Measurements from ENCODE around the gene NAPA. TPM values are rescaled to one million over a fixed set of nuclear protein-coding genes. Genes with fewer than 3 reads are reported as not detected.

NAPA gene
- total RNA-seq, 4 donors from 2014 or later, result 95.9 to 134 (median 112) TPM

DNA sequence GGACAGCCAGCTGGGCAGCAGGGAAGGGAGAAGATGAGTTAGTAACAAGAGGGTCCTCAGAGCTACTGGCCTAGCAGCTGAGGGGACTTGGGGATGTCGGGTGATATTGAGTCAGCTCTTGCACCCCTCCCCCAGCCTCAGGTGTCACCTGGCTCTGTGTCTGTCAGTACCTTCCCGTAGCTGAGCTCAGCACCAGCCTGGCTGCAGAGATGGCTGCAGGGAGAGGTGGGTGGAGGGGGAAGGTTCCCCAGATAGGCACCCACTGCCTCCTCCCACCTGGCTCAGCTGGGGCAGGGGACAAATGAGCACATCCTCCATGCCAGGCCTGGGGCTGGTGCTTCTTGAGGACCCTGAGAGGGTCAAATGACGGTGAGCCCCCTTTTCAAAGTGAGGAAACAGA is 24.0 kb downstream of the NAPA start:
- H3K9me3 ChIP-seq, result no peaks in the 10 kb centered on the region
- no peak for ATAC-seq
- H3K27ac ChIP-seq, result no peak overlapping the region
- no peak overlapping the region for H3K4me3 ChIP-seq
- H3K27me3 ChIP-seq, result no peaks in the 10 kb centered on the region
- no peaks in the 10 kb centered on the region for H3K4me1 ChIP-seq
- WGBS, 2 donors (ENCODE audit: low coverage in 1 of 2), result 60% methylated on average over 1 to 2 of the region's 3 CpGs
- TF ChIP-seq, protein P1, sequence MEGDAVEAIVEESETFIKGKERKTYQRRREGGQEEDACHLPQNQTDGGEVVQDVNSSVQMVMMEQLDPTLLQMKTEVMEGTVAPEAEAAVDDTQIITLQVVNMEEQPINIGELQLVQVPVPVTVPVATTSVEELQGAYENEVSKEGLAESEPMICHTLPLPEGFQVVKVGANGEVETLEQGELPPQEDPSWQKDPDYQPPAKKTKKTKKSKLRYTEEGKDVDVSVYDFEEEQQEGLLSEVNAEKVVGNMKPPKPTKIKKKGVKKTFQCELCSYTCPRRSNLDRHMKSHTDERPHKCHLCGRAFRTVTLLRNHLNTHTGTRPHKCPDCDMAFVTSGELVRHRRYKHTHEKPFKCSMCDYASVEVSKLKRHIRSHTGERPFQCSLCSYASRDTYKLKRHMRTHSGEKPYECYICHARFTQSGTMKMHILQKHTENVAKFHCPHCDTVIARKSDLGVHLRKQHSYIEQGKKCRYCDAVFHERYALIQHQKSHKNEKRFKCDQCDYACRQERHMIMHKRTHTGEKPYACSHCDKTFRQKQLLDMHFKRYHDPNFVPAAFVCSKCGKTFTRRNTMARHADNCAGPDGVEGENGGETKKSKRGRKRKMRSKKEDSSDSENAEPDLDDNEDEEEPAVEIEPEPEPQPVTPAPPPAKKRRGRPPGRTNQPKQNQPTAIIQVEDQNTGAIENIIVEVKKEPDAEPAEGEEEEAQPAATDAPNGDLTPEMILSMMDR (IDR thresholded peaks at IDR 0.05), result no peak
- peaks cover 0 to 94% of the 10 kb centered on the region in 2 donors for H3K36me3 ChIP-seq

DNA sequence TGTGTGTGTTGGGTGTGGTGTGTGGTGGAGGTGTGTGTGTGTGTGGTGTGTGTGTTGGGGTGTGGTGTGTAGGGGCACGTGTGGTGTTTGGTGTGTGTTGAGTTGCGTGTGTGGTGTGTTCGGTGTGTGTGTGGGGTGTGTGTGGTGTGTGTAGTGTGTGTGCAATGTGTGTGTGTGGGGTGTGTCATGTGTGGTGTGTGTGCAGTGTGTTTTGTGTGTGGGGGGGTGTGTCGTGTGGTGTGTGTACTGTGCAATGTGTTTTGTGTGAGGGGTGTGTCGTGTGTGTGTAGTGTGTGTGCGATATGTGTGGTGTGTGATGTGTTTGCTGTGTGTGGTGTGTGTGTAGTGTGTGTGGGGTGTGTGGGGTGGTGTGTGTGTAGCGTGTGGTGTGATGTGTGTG is 24.8 kb downstream of the NAPA start:
- H3K36me3 ChIP-seq, result peaks cover 0 to 92% of the 10 kb centered on the region in 2 donors
- peaks cover 0 to 4% (median under 1%) of the 10 kb centered on the region in 3 donors for H3K4me1 ChIP-seq
- ATAC-seq, result no peak
- no peak for TF ChIP-seq EP300 (IDR thresholded peaks at IDR 0.05)
- TF ChIP-seq, protein P1 (IDR thresholded peaks at IDR 0.05), result no peak
- no peak for TF ChIP-seq POLR2AphosphoS5 (IDR thresholded peaks at IDR 0.05)
- no peak for TF ChIP-seq POLR2A (IDR thresholded peaks at IDR 0.05)
- 64 to 77% methylated on average over 3 to 5 of the region's 7 CpGs for WGBS, 2 donors (ENCODE audit: low coverage in 1 of 2)
- no peaks in the 10 kb centered on the region for H3K27me3 ChIP-seq
- no peak overlapping the region for H3K27ac ChIP-seq
- H3K4me3 ChIP-seq, result no peak overlapping the region
- no peaks in the 10 kb centered on the region for H3K9me3 ChIP-seq

DNA sequence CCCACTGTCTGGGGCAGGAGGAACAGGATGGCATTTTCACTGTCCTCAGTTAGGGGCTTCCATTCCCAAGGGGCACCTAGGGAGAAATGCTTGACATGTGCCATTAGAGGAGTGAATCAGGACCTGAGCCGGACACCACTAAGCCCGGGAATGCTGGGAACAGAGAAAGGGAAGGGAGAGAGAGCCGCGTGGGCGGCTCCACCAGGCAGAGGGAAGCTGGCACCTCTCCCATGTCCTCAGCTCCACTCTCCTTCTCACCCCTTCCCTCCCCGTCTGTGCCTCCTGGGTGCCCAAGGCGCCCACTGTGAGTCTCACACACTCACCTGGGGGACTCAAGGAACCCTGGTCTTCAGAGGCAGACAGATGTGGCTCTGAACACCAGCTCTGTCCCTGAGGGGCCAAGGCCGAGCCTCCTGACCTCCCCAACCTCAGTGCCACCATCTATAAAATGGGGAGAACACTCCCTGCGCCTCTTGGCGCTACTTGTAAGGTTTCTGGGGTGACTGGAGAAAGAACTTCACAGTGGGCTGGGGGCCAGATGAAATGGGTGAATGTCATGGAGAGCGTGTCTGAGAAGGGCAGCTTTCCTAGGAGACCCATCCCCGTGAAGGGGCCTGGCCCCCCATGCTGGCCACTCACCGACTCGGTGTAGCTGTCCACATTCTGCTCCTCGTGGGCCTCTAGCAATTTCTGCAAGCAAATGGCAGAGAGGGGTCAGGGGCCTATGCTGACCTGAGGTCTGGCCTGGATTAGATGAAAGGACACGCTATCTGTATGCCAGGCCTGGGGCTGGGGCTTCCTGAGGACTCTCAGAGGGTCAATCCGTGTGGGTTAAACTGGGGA is 25.6 kb downstream of the NAPA start:
- no peak overlapping the region for H3K27ac ChIP-seq
- no peaks in the 10 kb centered on the region for H3K27me3 ChIP-seq
- WGBS, 2 donors (ENCODE audit: low coverage in 1 of 2), result 48% methylated on average over 8 of the region's 17 CpGs; no CpG with 5 or more reads in 1 of the 2 donors
- peaks cover 0 to 88% of the 10 kb centered on the region in 2 donors for H3K36me3 ChIP-seq
- peaks cover 0 to 11% (median 5%) of the 10 kb centered on the region in 3 donors for H3K4me1 ChIP-seq
- no peaks in the 10 kb centered on the region for H3K9me3 ChIP-seq
- TF ChIP-seq, protein P1 (IDR thresholded peaks at IDR 0.05), result no peak
- TF ChIP-seq POLR2AphosphoS5 (IDR thresholded peaks at IDR 0.05) (no peak), EP300 (IDR thresholded peaks at IDR 0.05) (no peak)
- no peak for ATAC-seq
- H3K4me3 ChIP-seq, result no peak overlapping the region

DNA sequence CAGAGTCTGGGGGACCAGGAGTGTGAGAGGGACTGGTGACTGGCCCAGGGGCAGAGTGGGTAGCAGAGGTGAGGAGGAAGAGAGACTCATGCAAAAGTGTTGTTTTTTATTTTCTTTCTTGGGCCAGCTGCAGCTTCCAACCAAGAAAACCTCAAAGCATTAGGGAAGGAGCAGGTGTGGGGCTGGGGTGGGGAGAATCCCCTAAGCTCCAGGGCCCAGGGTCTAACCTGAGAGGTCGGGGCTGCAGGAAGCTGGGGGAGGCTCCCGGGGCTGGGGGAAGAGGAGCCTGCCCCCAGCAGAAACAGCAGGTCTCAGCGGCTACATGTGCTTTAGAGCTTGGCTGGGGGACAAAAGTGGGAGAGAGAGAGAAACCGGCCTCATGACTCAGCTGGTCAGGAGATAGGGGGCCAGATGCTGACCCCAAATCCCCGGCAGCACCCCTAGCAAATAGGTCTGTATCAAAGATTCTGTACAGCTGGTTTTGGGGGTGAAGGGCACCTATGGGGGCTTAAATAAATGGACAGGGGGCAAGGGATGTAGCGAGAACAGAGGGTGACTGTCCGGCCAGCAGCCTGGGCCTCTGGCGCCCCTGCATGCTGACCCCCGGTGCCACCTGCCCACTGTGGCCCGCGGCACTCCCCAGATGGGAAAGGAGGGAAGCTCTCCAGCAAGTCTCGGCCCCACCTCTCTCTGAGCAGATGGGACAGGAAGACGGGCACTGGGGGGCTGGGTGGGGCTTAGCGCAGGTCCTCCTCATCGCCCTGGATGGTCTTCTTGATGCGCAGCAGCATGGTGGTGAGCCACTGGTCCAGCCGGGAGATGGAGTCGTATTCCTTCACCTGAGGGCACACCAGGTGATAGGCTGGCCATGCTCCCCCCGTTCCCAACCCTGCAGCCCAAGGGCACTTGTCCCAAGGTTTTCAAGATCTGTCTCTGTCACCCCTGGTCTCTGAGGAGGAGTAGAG is 27.0 kb downstream of the NAPA start:
- Histone ChIP-seq H3K27me3 (no peaks in the 10 kb centered on the region), H3K4me1 (peaks cover 0 to 23% (median 8%) of the 10 kb centered on the region in 3 donors), H3K36me3 (peaks cover 0 to 73% of the 10 kb centered on the region in 2 donors), H3K9me3 (no peaks in the 10 kb centered on the region), H3K4me3 (no peak overlapping the region), H3K27ac (no peak overlapping the region)
- TF ChIP-seq, protein P1 (IDR thresholded peaks at IDR 0.05), result no peak
- TF ChIP-seq POLR2AphosphoS5 (IDR thresholded peaks at IDR 0.05) (no peak), POLR2A (IDR thresholded peaks at IDR 0.05) (no peak), EP300 (IDR thresholded peaks at IDR 0.05) (no peak)
- ATAC-seq, result no peak
- WGBS, 2 donors (ENCODE audit: low coverage in 1 of 2), result 53% methylated on average over 5 of the region's 19 CpGs; no CpG with 5 or more reads in 1 of the 2 donors

Measured in gastroesophageal sphincter (tissue), 4 donors.